H1 (cell line): ENCODE results near the gene APOL1. TPM values are rescaled to one million over a fixed set of nuclear protein-coding genes. Genes with fewer than 3 reads are reported as not detected.

Experiments
- CTCF ChIA-PET: fragments of 300-600 bp; sonication (Branson Sonifier 250); formaldehyde crosslinking; loops from one replicate; lab custom pipeline; 2021; ENCODE audit not compliant: partially characterized antibody; lab: Charles Lee
- POLR2A ChIA-PET: fragments of 300-600 bp; sonication (Branson Sonifier 250); formaldehyde crosslinking; loops from one replicate; lab custom pipeline; 2021; ENCODE audit warnings: inconsistent platforms; ENCODE audit not compliant: partially characterized antibody; lab: Charles Lee
- DNase-seq, 2 experiments: peaks; one replicate each; pipeline versions ENCODE4 v3.0.0 to v3.0.0-alpha.2; 2010 to 2022; ENCODE audit warnings: low spot score in 2 of 2, low read depth in 1 of 2, mixed read lengths in 1 of 2
- FAIRE-seq: peaks from 2 replicates; lab custom pipeline; 2011; peaks lifted over from hg19 to GRCh38; lab: Jason Lieb, UNC
- H2AFZ ChIP-seq: 2 replicates; pipeline ENCODE4 v1.8.1; 2012; ENCODE audit warnings: low read length, inconsistent platforms
- H2AK5ac ChIP-seq: 2 replicates; pipeline ENCODE4 v1.6.1; 2013; ENCODE audit warnings: low read depth, low read length
- H2BK120ac ChIP-seq: replicated peaks from 2 replicates; pipeline ENCODE3; 2013; ENCODE audit warnings: low read depth, low read length, inconsistent platforms
- H2BK12ac ChIP-seq: 2 replicates; pipeline ENCODE4 v1.6.1; 2013; ENCODE audit warnings: low read depth, low read length
- H2BK15ac ChIP-seq: 2 replicates; pipeline ENCODE4 v1.6.1; 2013; ENCODE audit warnings: low read length
- H2BK20ac ChIP-seq: 2 replicates; pipeline ENCODE4 v1.6.1; 2013; ENCODE audit warnings: low read length
- H2BK5ac ChIP-seq: 2 replicates; pipeline ENCODE4 v1.6.1; 2013; ENCODE audit warnings: low read depth, low read length
- H3K14ac ChIP-seq: 2 replicates; pipeline ENCODE4 v1.6.1; 2013; ENCODE audit warnings: inconsistent platforms; ENCODE audit not compliant: insufficient read length
- H3K18ac ChIP-seq: 2 replicates; pipeline ENCODE4 v1.6.1; 2013; ENCODE audit warnings: low read length; ENCODE audit errors: extremely low read depth
- H3K23ac ChIP-seq: 2 replicates; pipeline ENCODE4 v1.6.1; 2013; ENCODE audit warnings: inconsistent platforms; ENCODE audit not compliant: insufficient read length
- H3K23me2 ChIP-seq: 2 replicates; pipeline ENCODE4 v1.6.1; 2013; ENCODE audit warnings: low read depth, low read length
- H3K27ac ChIP-seq: 2 replicates; pipeline ENCODE4 v1.6.1; 2011; ENCODE audit warnings: low read depth, low read length, inconsistent platforms
- H3K27me3 ChIP-seq, 4 experiments: replicated peaks in 1 of 4; 1 replicate in 1 of 4; 2 replicates in 3 of 4; pipeline versions ENCODE4 v1.6.1 to v1.8.1; 2011 to 2013; ENCODE audit warnings: low read length in 3 of 4, mild to moderate bottlenecking in 3 of 4, inconsistent platforms in 2 of 4, mixed read lengths in 2 of 4, moderate library complexity in 1 of 4; ENCODE audit not compliant: control insufficient read depth in 3 of 4, insufficient read depth in 3 of 4; ENCODE audit errors: extremely low read depth in 1 of 4
- H3K36me3 ChIP-seq, 4 experiments: 2 replicates each; pipeline versions ENCODE4 v1.6.1 to v1.8.1; 2011 to 2013; ENCODE audit warnings: mild to moderate bottlenecking in 4 of 4, low read length in 3 of 4, moderate library complexity in 2 of 4, control low read depth in 1 of 4, inconsistent platforms in 1 of 4; ENCODE audit not compliant: insufficient read depth in 4 of 4, control insufficient read depth in 2 of 4
- H3K4ac ChIP-seq: replicated peaks from 2 replicates; pipeline ENCODE3; 2013; ENCODE audit warnings: low read length, low read depth, mixed read lengths, inconsistent platforms; ENCODE audit not compliant: insufficient read length
- H3K4me1 ChIP-seq, 4 experiments: replicated peaks in 1 of 4; 1 replicate in 1 of 4; 2 replicates in 3 of 4; pipeline versions ENCODE4 v1.6.1 to v1.8.1; 2011 to 2013; ENCODE audit warnings: low read length in 3 of 4, inconsistent platforms in 2 of 4, mixed read lengths in 1 of 4; ENCODE audit not compliant: insufficient read depth in 4 of 4, control insufficient read depth in 3 of 4
- H3K4me2 ChIP-seq, 2 experiments: 2 replicates each; pipeline versions ENCODE4 v1.6.1 to v1.8.1; 2011 to 2013; ENCODE audit warnings: low read depth in 2 of 2, low read length in 2 of 2, control low read depth in 1 of 2, inconsistent platforms in 1 of 2, mild to moderate bottlenecking in 1 of 2; ENCODE audit not compliant: insufficient read depth in 1 of 2
- H3K4me3 ChIP-seq, 4 experiments: fragments of 200-600, 300-600 bp in 1 of 4; sonication (generic), shearing (Covaris generic), sonication (Bioruptor Twin) in 1 of 4; 2 replicates each; pipeline versions ENCODE4 v1.5.1 to v1.8.1; 2011 to 2016; ENCODE audit warnings: low read length in 4 of 4, low read depth in 3 of 4, control low read depth in 2 of 4, inconsistent platforms in 2 of 4, mild to moderate bottlenecking in 2 of 4, mixed read lengths in 1 of 4, moderate library complexity in 1 of 4; ENCODE audit not compliant: insufficient read depth in 2 of 4; ENCODE audit errors: extremely low read depth in 1 of 4
- H3K56ac ChIP-seq: replicated peaks from 2 replicates; pipeline ENCODE3; 2013; ENCODE audit warnings: low read depth, mild to moderate bottlenecking, mixed read lengths, low read length, inconsistent platforms; ENCODE audit not compliant: insufficient read length
- H3K79me1 ChIP-seq: 2 replicates; pipeline ENCODE4 v1.6.1; 2013; ENCODE audit warnings: low read depth, low read length, control low read depth
- H3K79me2 ChIP-seq, 2 experiments: 2 replicates each; pipeline versions ENCODE4 v1.6.1 to v1.8.1; 2012 to 2013; ENCODE audit warnings: low read length in 2 of 2, mild to moderate bottlenecking in 2 of 2, inconsistent platforms in 1 of 2; ENCODE audit not compliant: insufficient read depth in 2 of 2, control insufficient read depth in 1 of 2
- H3K9ac ChIP-seq, 4 experiments: replicated peaks in 1 of 4; 1 replicate in 1 of 4; 2 replicates in 3 of 4; pipeline versions ENCODE4 v1.6.1 to v1.8.1; 2011 to 2013; ENCODE audit warnings: low read depth in 3 of 4, low read length in 3 of 4, control low read depth in 2 of 4, mild to moderate bottlenecking in 2 of 4, moderate library complexity in 2 of 4, inconsistent platforms in 1 of 4; ENCODE audit errors: extremely low read depth in 1 of 4
- H3K9me3 ChIP-seq, 2 experiments: 2 replicates each; pipeline versions ENCODE4 v1.6.1 to v1.8.1; 2012 to 2013; ENCODE audit warnings: mild to moderate bottlenecking in 2 of 2, moderate library complexity in 2 of 2, control low read depth in 1 of 2, inconsistent platforms in 1 of 2, low read depth in 1 of 2, low read length in 1 of 2, mixed read lengths in 1 of 2; ENCODE audit not compliant: insufficient read depth in 2 of 2
- H4K20me1 ChIP-seq, 2 experiments: replicated peaks in 1 of 2; 2 replicates each; pipeline versions ENCODE3 to v1.8.1; 2011 to 2013; ENCODE audit warnings: inconsistent platforms in 2 of 2, low read length in 2 of 2, mild to moderate bottlenecking in 1 of 2; ENCODE audit not compliant: insufficient read depth in 2 of 2, control insufficient read depth in 1 of 2
- H4K5ac ChIP-seq: 2 replicates; pipeline ENCODE4 v1.6.1; 2013; ENCODE audit warnings: low read length, low read depth, mixed read lengths, inconsistent platforms; ENCODE audit not compliant: insufficient read length
- H4K8ac ChIP-seq: 2 replicates; pipeline ENCODE4 v1.8.0; 2013; ENCODE audit warnings: mild to moderate bottlenecking, moderate library complexity, low read length, inconsistent platforms; ENCODE audit not compliant: insufficient read depth; ENCODE audit errors: extremely low read depth
- H4K91ac ChIP-seq: replicated peaks from 2 replicates; pipeline ENCODE3; 2013; ENCODE audit warnings: low read length, mixed read lengths, inconsistent platforms; ENCODE audit not compliant: insufficient read length
- ATF2 ChIP-seq: IDR thresholded peaks from 2 replicates; pipeline ENCODE4 v1.6.1; 2012; ENCODE audit warnings: low read length, inconsistent platforms
- ATF3 ChIP-seq: IDR thresholded peaks from 2 replicates; pipeline ENCODE4 v1.6.1; 2011; ENCODE audit warnings: low read depth, mild to moderate bottlenecking, low read length; ENCODE audit not compliant: insufficient read depth
- BACH1 ChIP-seq: IDR thresholded peaks from 2 replicates; pipeline ENCODE4 v1.6.1; 2012; ENCODE audit warnings: low read length, improper control_type of control experiment
- BRCA1 ChIP-seq: IDR thresholded peaks from 2 replicates; pipeline ENCODE4 v1.6.1; 2012; ENCODE audit warnings: low read depth, low read length, improper control_type of control experiment
- CEBPB ChIP-seq: IDR thresholded peaks from 2 replicates; pipeline ENCODE4 v1.6.1; 2012; ENCODE audit warnings: low read depth, low read length
- CHD1 ChIP-seq: IDR thresholded peaks from 2 replicates; pipeline ENCODE4 v1.6.1; 2012; ENCODE audit warnings: low read depth, low read length, improper control_type of control experiment
- EGR1 ChIP-seq: IDR thresholded peaks from 2 replicates; pipeline ENCODE4 v1.6.1; 2011; ENCODE audit warnings: low read depth, low read length, borderline replicate concordance
- MAX ChIP-seq: IDR thresholded peaks from 2 replicates; pipeline ENCODE4 v1.6.1; 2012; ENCODE audit warnings: inconsistent platforms
- RXRA ChIP-seq: IDR thresholded peaks from 2 replicates; pipeline ENCODE4 v1.6.1; 2011; ENCODE audit warnings: low read depth, mild to moderate bottlenecking, low read length, moderate library complexity; ENCODE audit not compliant: insufficient read depth
- TAF1 ChIP-seq: IDR thresholded peaks from 2 replicates; pipeline ENCODE4 v1.6.1; 2011; ENCODE audit warnings: mild to moderate bottlenecking, low read depth, low read length
- TBP ChIP-seq: IDR thresholded peaks from 2 replicates; pipeline ENCODE4 v1.6.1; 2011; ENCODE audit warnings: low read depth, low read length, improper control_type of control experiment
- YY1 ChIP-seq: IDR thresholded peaks from 2 replicates; pipeline ENCODE4 v1.6.1; 2011; ENCODE audit warnings: low read depth, mild to moderate bottlenecking, low read length
- ZNF274 ChIP-seq: IDR thresholded peaks from 2 replicates; pipeline ENCODE4 v1.7.0; 2012; ENCODE audit warnings: low read length, borderline replicate concordance; ENCODE audit errors: extremely low read depth
- WGBS, 2 experiments: shearing (Covaris generic) in 1 of 2; methylation state at CpG; one replicate each; pipeline versions ENCODE4 v1.1.6 to v1.1.7; 2013 to 2015; ENCODE audit warnings: low lambda C conversion rate in 2 of 2, mixed read lengths in 2 of 2, inconsistent platforms in 1 of 2, low coverage in 1 of 2, missing lambda C conversion rate in 1 of 2; ENCODE audit not compliant: insufficient replicate concordance in 2 of 2, insufficient coverage in 1 of 2, insufficient read length in 1 of 2; ENCODE audit errors: extremely low coverage in 1 of 2, missing lambda C conversion rate in 1 of 2; 5-methylcytosine and 5-hydroxymethylcytosine counted together
- polyA plus RNA-seq, 7 experiments: library from polyadenylated mRNA; depleted of rRNA in 3 of 7; stranded (reverse) in 5 of 7; unstranded in 2 of 7; fragments of >200 nt in 5 of 7; fragments of 200-250 nt in 2 of 7; gene quantifications; 1 replicate in 5 of 7; 2 replicates in 1 of 7; 4 replicates in 1 of 7; pipeline versions ENCODE4 v1.2.1 to v1.2.3, GENCODE V29; 2011 to 2013; ENCODE audit warnings: missing spikeins in 2 of 7, mixed read lengths in 2 of 7
- total RNA-seq: library from RNA; stranded (reverse); fragmentation: NEBNext Ultra II Directional; extraction: Animal tissue kit (Norgen Biotek cat#: 25700); gene quantifications from 2 replicates; pipeline ENCODE4 v1.2.1, GENCODE V29; 2021

APOL1 gene
- total and polyA plus RNA-seq, 2 of the 8 experiments (the other 6 are each of a cell fraction or from before 2014, with no cell fraction given): not detected

GRCh38 chr22:36224245-36224644, 28.7 kb upstream of the APOL1 start:
- Histone ChIP-seq H2BK12ac (no peak overlapping the region), H4K5ac (no peak overlapping the region), H3K4me3 (no peak overlapping the region), H3K23me2 (no peaks in the 10 kb centered on the region), H3K14ac (no peak overlapping the region), H3K36me3 (no peaks in the 10 kb centered on the region; a peak in 2 of 8 replicates), H3K9me3 (no peaks in the 10 kb centered on the region), H4K20me1 (no peaks in the 10 kb centered on the region), H3K4me1 (peaks cover 0 to 3% (median 0%) of the 10 kb centered on the region in 4 experiments; a peak in 2 of 7 replicates), H3K23ac (no peak overlapping the region), H3K18ac (no peak overlapping the region), H3K56ac (no peak overlapping the region), H4K8ac (no peak overlapping the region), H2AK5ac (no peak overlapping the region), H2BK5ac (no peak overlapping the region), H2BK120ac (no peak overlapping the region), H3K9ac (no peak overlapping the region), H2BK15ac (no peak overlapping the region), H2BK20ac (no peak overlapping the region), H3K79me1 (no peaks in the 10 kb centered on the region), H3K4ac (no peak overlapping the region), H4K91ac (no peak overlapping the region), H3K27me3 (peaks cover 0 to 2% (median 0%) of the 10 kb centered on the region in 4 experiments; a peak in 1 of 7 replicates), H3K79me2 (no peaks in the 10 kb centered on the region), H3K4me2 (no peak overlapping the region), H3K27ac (no peak overlapping the region), H2AFZ (no peak overlapping the region)
- ChIA-PET POLR2A (no interaction called here), CTCF (interaction anchor here (0.8 to 4.1 kb wide), 4 partner anchors 11 to 30 kb away, joined by 3 to 24 read pairs (median 3); partner anchors contain the start of gene APOL2)
- FAIRE-seq (no peak), DNase-seq (no peak)
- WGBS, 2 experiments: 88% methylated on average over 4 of the region's 4 CpGs; no CpG with 5 or more reads in 1 of the 2 experiments
- TF ChIP-seq MAX (no peak), TBP (no peak), ATF2 (no peak), CEBPB (no peak), ZNF274 (no peak), YY1 (no peak), EGR1 (no peak), TAF1 (no peak), BACH1 (no peak), CHD1 (no peak), BRCA1 (no peak), ATF3 (no peak), RXRA (no peak)
